ENCODE measurements around the gene RNF169. TPM values are rescaled to one million over a fixed set of nuclear protein-coding genes. Genes with fewer than 3 reads are reported as not detected.

RNF169 gene, protein sequence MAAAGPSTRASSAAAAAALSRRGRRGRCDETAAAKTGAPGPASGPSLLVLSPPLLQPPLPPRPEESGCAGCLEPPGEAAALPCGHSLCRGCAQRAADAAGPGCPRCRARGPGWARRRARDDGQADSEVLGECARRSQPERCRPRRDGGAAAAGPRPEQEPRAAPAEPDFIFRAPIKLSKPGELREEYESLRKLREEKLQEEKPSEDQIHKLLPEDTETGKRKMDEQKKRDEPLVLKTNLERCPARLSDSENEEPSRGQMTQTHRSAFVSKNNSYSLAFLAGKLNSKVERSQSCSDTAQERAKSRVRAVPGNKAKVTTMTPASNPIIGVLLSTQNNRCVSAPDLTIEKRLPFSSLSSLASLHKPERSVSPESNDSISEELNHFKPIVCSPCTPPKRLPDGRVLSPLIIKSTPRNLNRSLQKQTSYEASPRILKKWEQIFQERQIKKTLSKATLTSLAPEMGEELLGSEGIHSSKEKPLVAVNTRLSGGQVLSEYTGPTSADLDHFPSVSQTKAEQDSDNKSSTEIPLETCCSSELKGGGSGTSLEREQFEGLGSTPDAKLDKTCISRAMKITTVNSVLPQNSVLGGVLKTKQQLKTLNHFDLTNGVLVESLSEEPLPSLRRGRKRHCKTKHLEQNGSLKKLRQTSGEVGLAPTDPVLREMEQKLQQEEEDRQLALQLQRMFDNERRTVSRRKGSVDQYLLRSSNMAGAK
- total RNA-seq, result 10 to 100 TPM; 16.2 to 26.6 (median 20.6) TPM

DNA sequence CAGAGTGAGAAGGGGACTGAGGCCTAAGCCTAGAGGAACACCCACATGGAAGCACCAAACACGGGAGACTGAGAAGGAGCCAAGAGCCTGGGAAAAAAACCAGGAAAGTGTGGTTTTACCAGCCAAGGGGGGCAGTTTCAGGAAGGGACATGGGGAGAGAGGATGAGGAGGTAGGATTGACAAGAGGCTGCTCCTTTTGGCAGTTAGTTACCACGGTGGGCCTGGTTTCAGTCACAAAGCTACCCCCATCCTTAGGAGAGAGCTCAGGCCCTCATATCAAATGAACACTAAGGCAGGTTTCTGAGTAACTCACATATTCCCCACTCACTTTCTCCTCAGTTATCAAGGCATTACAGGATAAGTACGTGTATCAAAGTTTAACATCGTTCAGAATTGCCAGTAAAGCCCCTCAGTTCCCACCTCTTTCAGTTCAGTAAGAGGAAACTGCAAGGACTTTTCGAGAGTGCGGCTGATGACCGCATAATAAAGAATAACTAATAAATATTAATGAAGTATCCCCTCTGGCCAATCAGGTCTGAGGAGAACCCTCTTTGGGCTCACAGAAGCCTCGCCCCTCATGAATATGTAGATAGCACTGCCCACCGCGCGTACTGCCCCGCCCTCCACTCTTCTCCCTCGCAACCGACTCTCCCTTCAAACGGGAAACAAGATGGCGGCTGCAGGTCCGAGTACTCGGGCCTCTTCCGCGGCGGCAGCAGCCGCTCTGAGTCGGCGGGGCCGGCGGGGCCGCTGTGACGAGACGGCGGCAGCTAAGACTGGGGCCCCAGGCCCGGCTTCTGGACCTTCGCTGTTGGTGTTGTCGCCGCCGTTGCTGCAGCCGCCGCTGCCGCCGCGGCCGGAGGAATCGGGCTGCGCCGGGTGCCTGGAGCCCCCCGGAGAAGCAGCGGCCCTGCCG, at the start of gene RNF169:
Gene RNF169, plus strand, starts transcription at position 639 of the 916 bp plus-strand sequence. Its CDS starts 32 bp downstream, at position 671.
- intact Hi-C loops (cut with DNase I), result loop anchor here (10.0 kb wide), 1 partner anchor 354 kb away; the partner anchor contains the start of gene PGM2L1
- Histone ChIP-seq H3K4me1 (peaks cover 7 to 62% (median 54%) of the 10 kb centered on the region in 4 donors), H3K36me3 (no peaks in the 10 kb centered on the region), H3K9me3 (no peaks in the 10 kb centered on the region), H3K27ac (replicated peaks in 1 of 4) (peak within 1 kb of the TSS; percentile 92 to 97 (median 96)), H3K4me3 (peak within 1 kb of the TSS; percentile 87 to 91 (median 87)), H3K27me3 (no peaks in the 10 kb centered on the region)
- TF ChIP-seq POLR2A (IDR thresholded peaks at IDR 0.05; ENCODE audit: low read depth) (no peak), POLR2AphosphoS5 (IDR thresholded peaks at IDR 0.05) (peak; percentile 76 to 87)
- under 1% methylated on average over 19 of the region's 47 CpGs for WGBS
- DNase-seq (ENCODE audit: extremely low spot score), result peak; percentile 99

DNA sequence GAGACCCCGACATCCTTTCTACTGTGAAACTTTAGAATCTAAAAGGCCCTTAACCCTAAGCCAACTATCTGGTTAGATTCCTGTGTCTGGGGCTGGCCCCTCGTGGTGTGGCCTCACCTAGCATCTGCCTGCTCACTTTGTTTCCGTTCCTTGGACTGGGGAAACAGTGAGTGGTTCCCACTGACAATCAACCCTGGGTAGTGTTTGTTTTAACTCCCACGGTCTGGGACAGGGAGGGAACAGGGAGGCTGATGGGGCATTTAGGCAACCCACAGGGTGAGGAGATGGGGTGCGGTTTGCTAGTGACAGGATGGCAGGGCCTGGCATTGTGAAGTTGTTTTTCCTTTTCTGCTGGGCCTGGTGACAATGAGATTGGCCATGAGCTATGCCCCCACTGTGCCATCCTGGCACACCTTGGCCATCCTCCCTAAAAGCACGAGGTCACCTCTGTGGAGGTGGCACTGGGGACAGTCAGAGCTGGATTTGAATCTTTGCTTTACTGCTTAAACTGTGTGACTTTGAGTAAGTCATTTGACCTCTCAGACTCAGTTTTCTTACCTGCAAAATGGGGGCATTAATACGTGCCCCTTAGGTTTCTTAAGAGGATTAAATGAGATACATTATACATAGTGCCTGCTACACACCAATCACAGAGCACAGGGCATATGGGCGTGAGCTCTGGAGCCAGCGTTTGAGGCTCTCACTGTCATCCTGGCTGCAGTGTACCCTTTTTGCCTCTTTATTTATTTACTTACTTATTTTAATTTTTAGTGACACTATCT, 48.8 kb upstream of the RNF169 start:
- no peaks in the 10 kb centered on the region for H3K27me3 ChIP-seq
- H3K4me1 ChIP-seq, result peaks cover 17 to 40% (median 34%) of the 10 kb centered on the region in 4 donors
- H3K9me3 ChIP-seq, result no peaks in the 10 kb centered on the region
- peak overlapping the region in 1 of 4 donors; percentile 4 for H3K27ac ChIP-seq (replicated peaks in 1 of 4)
- no peaks in the 10 kb centered on the region for H3K36me3 ChIP-seq
- TF ChIP-seq POLR2A (IDR thresholded peaks at IDR 0.05; ENCODE audit: low read depth), result no peak
- TF ChIP-seq, protein P1, sequence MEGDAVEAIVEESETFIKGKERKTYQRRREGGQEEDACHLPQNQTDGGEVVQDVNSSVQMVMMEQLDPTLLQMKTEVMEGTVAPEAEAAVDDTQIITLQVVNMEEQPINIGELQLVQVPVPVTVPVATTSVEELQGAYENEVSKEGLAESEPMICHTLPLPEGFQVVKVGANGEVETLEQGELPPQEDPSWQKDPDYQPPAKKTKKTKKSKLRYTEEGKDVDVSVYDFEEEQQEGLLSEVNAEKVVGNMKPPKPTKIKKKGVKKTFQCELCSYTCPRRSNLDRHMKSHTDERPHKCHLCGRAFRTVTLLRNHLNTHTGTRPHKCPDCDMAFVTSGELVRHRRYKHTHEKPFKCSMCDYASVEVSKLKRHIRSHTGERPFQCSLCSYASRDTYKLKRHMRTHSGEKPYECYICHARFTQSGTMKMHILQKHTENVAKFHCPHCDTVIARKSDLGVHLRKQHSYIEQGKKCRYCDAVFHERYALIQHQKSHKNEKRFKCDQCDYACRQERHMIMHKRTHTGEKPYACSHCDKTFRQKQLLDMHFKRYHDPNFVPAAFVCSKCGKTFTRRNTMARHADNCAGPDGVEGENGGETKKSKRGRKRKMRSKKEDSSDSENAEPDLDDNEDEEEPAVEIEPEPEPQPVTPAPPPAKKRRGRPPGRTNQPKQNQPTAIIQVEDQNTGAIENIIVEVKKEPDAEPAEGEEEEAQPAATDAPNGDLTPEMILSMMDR (IDR thresholded peaks at IDR 0.05), result no peak
- 88% methylated on average over 8 of the region's 9 CpGs for WGBS
- intact Hi-C loops (cut with DNase I), result loop anchor here (5.0 kb wide), 1 partner anchor 63 kb away; no protein-coding TSS in a partner anchor
- no peak for DNase-seq (ENCODE audit: extremely low spot score)
- no peak overlapping the region for H3K4me3 ChIP-seq

DNA sequence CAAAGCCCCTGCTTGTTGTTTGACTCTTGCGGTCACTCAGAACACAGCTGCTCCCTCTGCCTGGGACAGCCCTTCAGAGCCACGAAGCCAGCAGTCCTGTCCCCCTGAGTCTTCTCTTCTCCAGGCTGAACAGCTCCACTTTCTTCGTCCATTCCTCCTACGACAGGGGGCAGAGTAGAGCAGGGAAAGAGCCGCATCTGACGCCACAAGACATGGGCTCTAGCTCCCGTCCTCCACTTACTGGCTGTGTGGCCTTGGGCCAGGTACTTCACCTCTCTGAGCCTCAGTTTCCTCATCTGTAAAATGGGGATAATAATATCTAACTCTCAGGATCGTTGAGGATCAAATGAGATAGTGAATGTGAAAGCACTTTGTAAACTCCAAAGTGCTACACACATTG, 47.3 kb upstream of the RNF169 start:
- Histone ChIP-seq H3K4me1 (peaks cover 11 to 25% (median 23%) of the 10 kb centered on the region in 4 donors), H3K4me3 (no peak overlapping the region), H3K36me3 (no peaks in the 10 kb centered on the region), H3K27ac (replicated peaks in 1 of 4) (no peak overlapping the region), H3K9me3 (no peaks in the 10 kb centered on the region), H3K27me3 (no peaks in the 10 kb centered on the region)
- 64% methylated on average over 8 of the region's 8 CpGs for WGBS
- TF ChIP-seq, protein P1 (IDR thresholded peaks at IDR 0.05), result peak in 1 of 3 experiments; percentile 4
- TF ChIP-seq EP300 (IDR thresholded peaks at IDR 0.05) (no peak), POLR2AphosphoS5 (IDR thresholded peaks at IDR 0.05) (no peak)
- intact Hi-C loops (cut with DNase I), result no loop called here
- DNase-seq (ENCODE audit: extremely low spot score), result no peak

DNA sequence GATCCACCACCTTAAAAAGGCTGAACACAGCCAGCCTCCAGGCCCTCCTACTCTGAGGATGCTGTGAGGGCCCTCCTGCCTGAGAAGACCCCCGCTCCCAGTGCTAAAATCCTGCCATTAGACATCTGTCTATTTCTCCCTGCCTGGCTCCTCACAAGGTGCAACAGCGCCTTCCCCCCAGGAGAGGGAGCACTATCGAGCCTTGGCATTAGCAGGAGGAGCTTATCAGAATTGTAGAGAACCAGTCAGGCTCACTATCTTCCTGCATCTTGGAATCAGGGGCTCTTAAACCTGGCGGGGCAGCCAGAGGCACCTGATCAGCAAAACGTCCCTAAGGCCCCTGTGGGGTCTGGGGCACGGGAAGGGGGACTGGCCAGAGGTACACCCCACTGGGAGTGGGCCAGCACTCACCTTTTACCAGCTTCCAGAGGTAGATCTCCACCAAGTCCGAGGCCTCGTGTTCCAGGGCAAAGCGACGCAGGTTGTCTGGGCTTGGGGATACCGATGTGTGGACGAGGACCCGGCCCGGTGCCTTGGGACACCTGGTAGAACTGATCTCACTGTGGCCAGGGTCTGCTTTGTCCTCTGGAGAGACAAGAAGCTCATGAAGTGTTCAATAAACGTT, 46.2 kb upstream of the RNF169 start:
- TF ChIP-seq POLR2AphosphoS5 (IDR thresholded peaks at IDR 0.05) (peak in 1 of 2 donors; percentile 50), EP300 (IDR thresholded peaks at IDR 0.05) (no peak), POLR2A (IDR thresholded peaks at IDR 0.05; ENCODE audit: low read depth) (no peak)
- TF ChIP-seq, protein P1 (IDR thresholded peaks at IDR 0.05), result peak; percentile 83 to 94 (median 92)
- Histone ChIP-seq H3K9me3 (no peaks in the 10 kb centered on the region), H3K36me3 (no peaks in the 10 kb centered on the region), H3K4me3 (no peak overlapping the region), H3K4me1 (peaks cover 3 to 13% (median 11%) of the 10 kb centered on the region in 4 donors), H3K27ac (replicated peaks in 1 of 4) (no peak overlapping the region), H3K27me3 (no peaks in the 10 kb centered on the region)
- intact Hi-C loops (cut with DNase I), result loop anchor here (2.0 kb wide), 1 partner anchor 24 kb away; no protein-coding TSS in a partner anchor
- 73% methylated on average over 9 of the region's 15 CpGs for WGBS
- no peak for DNase-seq (ENCODE audit: extremely low spot score)
